HepG2 (cell line): ENCODE measurements around the gene ZNF503.

Source experiments
- ARID5B ChIP-seq: IDR thresholded peaks from 2 replicates; pipeline ENCODE4 v1.4.0; 2020; ENCODE audit warnings: mild to moderate bottlenecking, missing genetic modification reagents
- CEBPG ChIP-seq: IDR thresholded peaks from 2 replicates; pipeline ENCODE4 v1.6.1; 2016
- KLF6 ChIP-seq: IDR thresholded peaks from 2 replicates; pipeline ENCODE4 v1.8.0; 2016; ENCODE audit warnings: missing biosample characterization, missing genetic modification reagents
- RAD51 ChIP-seq: fragments of 450-650 bp; IDR thresholded peaks from 2 replicates; pipeline ENCODE4 v1.6.1; 2016; ENCODE audit warnings: borderline replicate concordance
- TAF1 ChIP-seq: sonication (generic); formaldehyde crosslinking; IDR thresholded peaks from 2 replicates; pipeline ENCODE4 v1.4.0; 2020; ENCODE audit warnings: missing genetic modification reagents
- ZGPAT ChIP-seq: IDR thresholded peaks from 2 replicates; pipeline ENCODE4 v1.6.1; 2016; ENCODE audit warnings: mild to moderate bottlenecking
- ZSCAN29 ChIP-seq: sonication (generic); formaldehyde crosslinking; conservative IDR thresholded peaks from 2 replicates; pipeline ENCODE4 v1.4.0; 2020; ENCODE audit warnings: mild to moderate bottlenecking, missing genetic modification reagents
- TF ChIP-seq, protein P1 (sequence below): sonication (generic); formaldehyde crosslinking; IDR thresholded peaks from 2 replicates; pipeline ENCODE4 v1.5.0; 2020; ENCODE audit warnings: mild to moderate bottlenecking, missing genetic modification reagents, moderate library complexity
- TF ChIP-seq, protein P2 (sequence below): sonication (generic); formaldehyde crosslinking; IDR thresholded peaks from 2 replicates; pipeline ENCODE4 v1.4.0; 2020; ENCODE audit warnings: missing genetic modification reagents
- TF ChIP-seq, protein P3 (sequence below), 2 experiments: IDR thresholded peaks; 2 replicates each; pipeline ENCODE4 v1.6.1; 2011 to 2012; ENCODE audit warnings: low read length in 2 of 2, borderline replicate concordance in 1 of 2, low read depth in 1 of 2, mild to moderate bottlenecking in 1 of 2, moderate library complexity in 1 of 2
- TF ChIP-seq, protein P4 (sequence below): sonication (generic); formaldehyde crosslinking; IDR thresholded peaks from 2 replicates; pipeline ENCODE4 v1.4.0; 2020; ENCODE audit warnings: mild to moderate bottlenecking, missing genetic modification reagents

DNA sequence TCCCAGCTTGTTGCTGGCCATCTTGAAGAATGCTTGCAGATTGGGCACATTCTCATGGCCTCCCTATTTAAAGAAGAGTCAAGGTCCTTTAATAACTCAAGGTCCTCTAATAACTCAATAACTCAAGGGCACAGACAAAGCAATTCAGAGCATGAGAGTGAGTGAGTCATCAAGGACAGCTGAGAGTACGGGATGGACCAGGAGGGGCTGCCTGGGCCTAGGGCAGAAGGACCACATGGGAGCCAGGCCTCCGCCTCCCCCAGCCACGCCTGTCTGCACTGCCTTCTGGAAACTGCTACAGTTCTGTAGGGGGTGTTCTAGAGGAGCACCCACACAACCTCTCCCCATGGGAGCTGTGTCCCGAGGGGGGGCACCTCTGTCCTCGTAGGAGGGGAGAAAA is 48.9 kb downstream of the ZNF503 start:
- TF ChIP-seq, protein P1, sequence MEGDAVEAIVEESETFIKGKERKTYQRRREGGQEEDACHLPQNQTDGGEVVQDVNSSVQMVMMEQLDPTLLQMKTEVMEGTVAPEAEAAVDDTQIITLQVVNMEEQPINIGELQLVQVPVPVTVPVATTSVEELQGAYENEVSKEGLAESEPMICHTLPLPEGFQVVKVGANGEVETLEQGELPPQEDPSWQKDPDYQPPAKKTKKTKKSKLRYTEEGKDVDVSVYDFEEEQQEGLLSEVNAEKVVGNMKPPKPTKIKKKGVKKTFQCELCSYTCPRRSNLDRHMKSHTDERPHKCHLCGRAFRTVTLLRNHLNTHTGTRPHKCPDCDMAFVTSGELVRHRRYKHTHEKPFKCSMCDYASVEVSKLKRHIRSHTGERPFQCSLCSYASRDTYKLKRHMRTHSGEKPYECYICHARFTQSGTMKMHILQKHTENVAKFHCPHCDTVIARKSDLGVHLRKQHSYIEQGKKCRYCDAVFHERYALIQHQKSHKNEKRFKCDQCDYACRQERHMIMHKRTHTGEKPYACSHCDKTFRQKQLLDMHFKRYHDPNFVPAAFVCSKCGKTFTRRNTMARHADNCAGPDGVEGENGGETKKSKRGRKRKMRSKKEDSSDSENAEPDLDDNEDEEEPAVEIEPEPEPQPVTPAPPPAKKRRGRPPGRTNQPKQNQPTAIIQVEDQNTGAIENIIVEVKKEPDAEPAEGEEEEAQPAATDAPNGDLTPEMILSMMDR (CRISPR knock-in tag): no peak
- TF ChIP-seq, protein P2, sequence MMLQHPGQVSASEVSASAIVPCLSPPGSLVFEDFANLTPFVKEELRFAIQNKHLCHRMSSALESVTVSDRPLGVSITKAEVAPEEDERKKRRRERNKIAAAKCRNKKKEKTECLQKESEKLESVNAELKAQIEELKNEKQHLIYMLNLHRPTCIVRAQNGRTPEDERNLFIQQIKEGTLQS: no peak
- TF ChIP-seq TAF1 (CRISPR knock-in tag): no peak
- TF ChIP-seq, protein P3, sequence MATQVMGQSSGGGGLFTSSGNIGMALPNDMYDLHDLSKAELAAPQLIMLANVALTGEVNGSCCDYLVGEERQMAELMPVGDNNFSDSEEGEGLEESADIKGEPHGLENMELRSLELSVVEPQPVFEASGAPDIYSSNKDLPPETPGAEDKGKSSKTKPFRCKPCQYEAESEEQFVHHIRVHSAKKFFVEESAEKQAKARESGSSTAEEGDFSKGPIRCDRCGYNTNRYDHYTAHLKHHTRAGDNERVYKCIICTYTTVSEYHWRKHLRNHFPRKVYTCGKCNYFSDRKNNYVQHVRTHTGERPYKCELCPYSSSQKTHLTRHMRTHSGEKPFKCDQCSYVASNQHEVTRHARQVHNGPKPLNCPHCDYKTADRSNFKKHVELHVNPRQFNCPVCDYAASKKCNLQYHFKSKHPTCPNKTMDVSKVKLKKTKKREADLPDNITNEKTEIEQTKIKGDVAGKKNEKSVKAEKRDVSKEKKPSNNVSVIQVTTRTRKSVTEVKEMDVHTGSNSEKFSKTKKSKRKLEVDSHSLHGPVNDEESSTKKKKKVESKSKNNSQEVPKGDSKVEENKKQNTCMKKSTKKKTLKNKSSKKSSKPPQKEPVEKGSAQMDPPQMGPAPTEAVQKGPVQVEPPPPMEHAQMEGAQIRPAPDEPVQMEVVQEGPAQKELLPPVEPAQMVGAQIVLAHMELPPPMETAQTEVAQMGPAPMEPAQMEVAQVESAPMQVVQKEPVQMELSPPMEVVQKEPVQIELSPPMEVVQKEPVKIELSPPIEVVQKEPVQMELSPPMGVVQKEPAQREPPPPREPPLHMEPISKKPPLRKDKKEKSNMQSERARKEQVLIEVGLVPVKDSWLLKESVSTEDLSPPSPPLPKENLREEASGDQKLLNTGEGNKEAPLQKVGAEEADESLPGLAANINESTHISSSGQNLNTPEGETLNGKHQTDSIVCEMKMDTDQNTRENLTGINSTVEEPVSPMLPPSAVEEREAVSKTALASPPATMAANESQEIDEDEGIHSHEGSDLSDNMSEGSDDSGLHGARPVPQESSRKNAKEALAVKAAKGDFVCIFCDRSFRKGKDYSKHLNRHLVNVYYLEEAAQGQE (IDR thresholded peaks at IDR 0.05; ENCODE audit: borderline replicate concordance in 1 of 2, low read depth in 1 of 2, low read length in 2 of 2): no peak
- TF ChIP-seq ZSCAN29 (CRISPR knock-in tag): no peak
- no peak for TF ChIP-seq RAD51
- no peak for TF ChIP-seq ZGPAT (CRISPR knock-in tag)
- no peak for TF ChIP-seq KLF6 (CRISPR knock-in tag)
- no peak for TF ChIP-seq CEBPG (CRISPR knock-in tag)
- TF ChIP-seq ARID5B: no peak
- TF ChIP-seq, protein P4, sequence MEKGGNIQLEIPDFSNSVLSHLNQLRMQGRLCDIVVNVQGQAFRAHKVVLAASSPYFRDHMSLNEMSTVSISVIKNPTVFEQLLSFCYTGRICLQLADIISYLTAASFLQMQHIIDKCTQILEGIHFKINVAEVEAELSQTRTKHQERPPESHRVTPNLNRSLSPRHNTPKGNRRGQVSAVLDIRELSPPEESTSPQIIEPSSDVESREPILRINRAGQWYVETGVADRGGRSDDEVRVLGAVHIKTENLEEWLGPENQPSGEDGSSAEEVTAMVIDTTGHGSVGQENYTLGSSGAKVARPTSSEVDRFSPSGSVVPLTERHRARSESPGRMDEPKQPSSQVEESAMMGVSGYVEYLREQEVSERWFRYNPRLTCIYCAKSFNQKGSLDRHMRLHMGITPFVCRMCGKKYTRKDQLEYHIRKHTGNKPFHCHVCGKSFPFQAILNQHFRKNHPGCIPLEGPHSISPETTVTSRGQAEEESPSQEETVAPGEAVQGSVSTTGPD (CRISPR knock-in tag): no peak
